ENCODE results near the gene SOX14. TPM values are rescaled to one million over a fixed set of nuclear protein-coding genes. Genes with fewer than 3 reads are reported as not detected.

SOX14 gene
- total RNA-seq, 1 experiment from 2014 or later, result not detected

DNA sequence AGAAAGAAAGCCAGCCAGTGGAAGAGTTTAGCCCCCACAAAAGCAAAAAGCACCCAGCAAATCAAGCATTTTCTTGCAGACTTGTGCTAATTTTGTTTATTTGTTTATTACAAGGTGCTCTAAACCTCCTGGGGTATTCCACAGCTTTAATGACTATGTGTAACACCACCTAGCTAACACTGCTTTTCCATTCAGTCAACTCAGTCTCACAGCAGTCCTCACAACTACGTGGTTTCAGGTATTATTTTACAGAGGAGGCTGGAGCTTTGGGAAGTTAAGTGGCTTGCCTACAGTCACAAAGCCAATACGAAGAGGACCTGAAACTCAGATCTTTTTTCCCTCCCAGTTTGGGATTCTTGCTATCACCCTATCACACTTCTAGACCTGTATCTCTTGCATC is 14.8 kb downstream of the SOX14 start:
- H3K4me1 ChIP-seq (ENCODE audit: control insufficient read depth, insufficient read depth, low read length), result no peaks in the 10 kb centered on the region
- in situ Hi-C loops (cut with HindIII; ENCODE audit: low pct_unique_long_range_greater_than_20kb, low sequenced_read_pairs), result no loop called here

DNA sequence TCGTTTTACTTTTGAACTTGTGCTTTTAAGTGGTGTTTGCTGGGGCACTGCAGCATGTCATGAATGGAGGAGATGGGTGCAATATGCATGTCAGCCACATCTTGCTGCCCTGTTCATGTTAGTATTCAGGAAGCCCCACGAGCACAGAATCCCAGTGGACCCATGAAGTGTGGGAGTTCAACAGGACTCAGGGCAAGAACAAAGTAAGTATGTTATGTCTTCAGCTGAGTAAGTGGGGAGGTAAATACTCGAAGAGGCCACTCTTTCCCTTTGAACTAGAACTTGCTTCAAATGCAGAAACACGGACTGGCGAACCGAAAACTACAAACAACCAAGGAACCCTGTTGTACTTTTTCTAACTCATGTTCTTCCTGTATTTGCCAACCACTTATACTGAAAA is 23.4 kb downstream of the SOX14 start:
- Histone ChIP-seq H3K4me3 (ENCODE audit: low read depth in 2 of 2, low read length in 2 of 2) (no peak overlapping the region), H3K27me3 (ENCODE audit: control insufficient read depth, insufficient read depth, low read length) (peaks cover 12% of the 10 kb centered on the region; the same call in 1 of the 2 replicates), H3K9me3 (ENCODE audit: control insufficient read depth, insufficient read depth, low read depth, low read length) (no peaks in the 10 kb centered on the region), H3K27ac (ENCODE audit: low read length) (no peak overlapping the region), H3K4me1 (ENCODE audit: control insufficient read depth, insufficient read depth, low read length) (no peaks in the 10 kb centered on the region), H3K36me3 (ENCODE audit: control insufficient read depth, insufficient read depth, low read length) (no peaks in the 10 kb centered on the region)
- BruUV-seq (replicated peaks), result no TSS peak
- CTCF ChIA-PET, result no interaction called here
- ATAC-seq, result no peak
- no peak for DNase-seq (ENCODE audit: low read depth, low spot score)
- POLR2A ChIA-PET, result no interaction called here
- in situ Hi-C loops (cut with HindIII; ENCODE audit: low pct_unique_long_range_greater_than_20kb, low sequenced_read_pairs), result no loop called here
- intact Hi-C loops (cut with micrococcal nuclease; ENCODE audit: unreplicated experiment), result no loop called here
- no peak for TF ChIP-seq SIN3A (IDR thresholded peaks at IDR 0.05; ENCODE audit: borderline replicate concordance, insufficient read depth, low read depth, low read length)
- TF ChIP-seq TCF7L2 (IDR thresholded peaks at IDR 0.05; ENCODE audit: low read depth, low read length), result no peak
- TF ChIP-seq, protein P1, sequence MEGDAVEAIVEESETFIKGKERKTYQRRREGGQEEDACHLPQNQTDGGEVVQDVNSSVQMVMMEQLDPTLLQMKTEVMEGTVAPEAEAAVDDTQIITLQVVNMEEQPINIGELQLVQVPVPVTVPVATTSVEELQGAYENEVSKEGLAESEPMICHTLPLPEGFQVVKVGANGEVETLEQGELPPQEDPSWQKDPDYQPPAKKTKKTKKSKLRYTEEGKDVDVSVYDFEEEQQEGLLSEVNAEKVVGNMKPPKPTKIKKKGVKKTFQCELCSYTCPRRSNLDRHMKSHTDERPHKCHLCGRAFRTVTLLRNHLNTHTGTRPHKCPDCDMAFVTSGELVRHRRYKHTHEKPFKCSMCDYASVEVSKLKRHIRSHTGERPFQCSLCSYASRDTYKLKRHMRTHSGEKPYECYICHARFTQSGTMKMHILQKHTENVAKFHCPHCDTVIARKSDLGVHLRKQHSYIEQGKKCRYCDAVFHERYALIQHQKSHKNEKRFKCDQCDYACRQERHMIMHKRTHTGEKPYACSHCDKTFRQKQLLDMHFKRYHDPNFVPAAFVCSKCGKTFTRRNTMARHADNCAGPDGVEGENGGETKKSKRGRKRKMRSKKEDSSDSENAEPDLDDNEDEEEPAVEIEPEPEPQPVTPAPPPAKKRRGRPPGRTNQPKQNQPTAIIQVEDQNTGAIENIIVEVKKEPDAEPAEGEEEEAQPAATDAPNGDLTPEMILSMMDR (IDR thresholded peaks at IDR 0.05), result no peak
- TF ChIP-seq POLR2AphosphoS5 (IDR thresholded peaks at IDR 0.05; ENCODE audit: low read depth, low read length), result no peak
- TF ChIP-seq, protein P2, sequence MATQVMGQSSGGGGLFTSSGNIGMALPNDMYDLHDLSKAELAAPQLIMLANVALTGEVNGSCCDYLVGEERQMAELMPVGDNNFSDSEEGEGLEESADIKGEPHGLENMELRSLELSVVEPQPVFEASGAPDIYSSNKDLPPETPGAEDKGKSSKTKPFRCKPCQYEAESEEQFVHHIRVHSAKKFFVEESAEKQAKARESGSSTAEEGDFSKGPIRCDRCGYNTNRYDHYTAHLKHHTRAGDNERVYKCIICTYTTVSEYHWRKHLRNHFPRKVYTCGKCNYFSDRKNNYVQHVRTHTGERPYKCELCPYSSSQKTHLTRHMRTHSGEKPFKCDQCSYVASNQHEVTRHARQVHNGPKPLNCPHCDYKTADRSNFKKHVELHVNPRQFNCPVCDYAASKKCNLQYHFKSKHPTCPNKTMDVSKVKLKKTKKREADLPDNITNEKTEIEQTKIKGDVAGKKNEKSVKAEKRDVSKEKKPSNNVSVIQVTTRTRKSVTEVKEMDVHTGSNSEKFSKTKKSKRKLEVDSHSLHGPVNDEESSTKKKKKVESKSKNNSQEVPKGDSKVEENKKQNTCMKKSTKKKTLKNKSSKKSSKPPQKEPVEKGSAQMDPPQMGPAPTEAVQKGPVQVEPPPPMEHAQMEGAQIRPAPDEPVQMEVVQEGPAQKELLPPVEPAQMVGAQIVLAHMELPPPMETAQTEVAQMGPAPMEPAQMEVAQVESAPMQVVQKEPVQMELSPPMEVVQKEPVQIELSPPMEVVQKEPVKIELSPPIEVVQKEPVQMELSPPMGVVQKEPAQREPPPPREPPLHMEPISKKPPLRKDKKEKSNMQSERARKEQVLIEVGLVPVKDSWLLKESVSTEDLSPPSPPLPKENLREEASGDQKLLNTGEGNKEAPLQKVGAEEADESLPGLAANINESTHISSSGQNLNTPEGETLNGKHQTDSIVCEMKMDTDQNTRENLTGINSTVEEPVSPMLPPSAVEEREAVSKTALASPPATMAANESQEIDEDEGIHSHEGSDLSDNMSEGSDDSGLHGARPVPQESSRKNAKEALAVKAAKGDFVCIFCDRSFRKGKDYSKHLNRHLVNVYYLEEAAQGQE (IDR thresholded peaks at IDR 0.05; ENCODE audit: insufficient read depth in 1 of 2, low read depth in 2 of 2, low read length in 1 of 2), result no peak

More for the DNA sequence above, 14.8 kb downstream of the SOX14 start:
- Histone ChIP-seq H3K9me3 (ENCODE audit: control insufficient read depth, insufficient read depth, low read depth, low read length) (no peaks in the 10 kb centered on the region), H3K27me3 (ENCODE audit: control insufficient read depth, insufficient read depth, low read length) (peaks cover 18% of the 10 kb centered on the region), H3K4me3 (ENCODE audit: low read depth in 2 of 2, low read length in 2 of 2) (no peak overlapping the region), H3K36me3 (ENCODE audit: control insufficient read depth, insufficient read depth, low read length) (no peaks in the 10 kb centered on the region), H3K27ac (ENCODE audit: low read length) (no peak overlapping the region)
- no peak for ATAC-seq
- intact Hi-C loops (cut with micrococcal nuclease; ENCODE audit: unreplicated experiment), result no loop called here
- TF ChIP-seq SIN3A (IDR thresholded peaks at IDR 0.05; ENCODE audit: borderline replicate concordance, insufficient read depth, low read depth, low read length) (no peak), TCF7L2 (IDR thresholded peaks at IDR 0.05; ENCODE audit: low read depth, low read length) (no peak), POLR2AphosphoS5 (IDR thresholded peaks at IDR 0.05; ENCODE audit: low read depth, low read length) (no peak)
- TF ChIP-seq, protein P2 (IDR thresholded peaks at IDR 0.05; ENCODE audit: insufficient read depth in 1 of 2, low read depth in 2 of 2, low read length in 1 of 2), result no peak
- TF ChIP-seq, protein P1 (IDR thresholded peaks at IDR 0.05), result no peak
- ChIA-PET POLR2A (no interaction called here), CTCF (no interaction called here)
- no TSS peak for BruUV-seq (replicated peaks)
- no peak for DNase-seq (ENCODE audit: low read depth, low spot score)
